ENCODE results near the gene C1orf167.

DNA sequence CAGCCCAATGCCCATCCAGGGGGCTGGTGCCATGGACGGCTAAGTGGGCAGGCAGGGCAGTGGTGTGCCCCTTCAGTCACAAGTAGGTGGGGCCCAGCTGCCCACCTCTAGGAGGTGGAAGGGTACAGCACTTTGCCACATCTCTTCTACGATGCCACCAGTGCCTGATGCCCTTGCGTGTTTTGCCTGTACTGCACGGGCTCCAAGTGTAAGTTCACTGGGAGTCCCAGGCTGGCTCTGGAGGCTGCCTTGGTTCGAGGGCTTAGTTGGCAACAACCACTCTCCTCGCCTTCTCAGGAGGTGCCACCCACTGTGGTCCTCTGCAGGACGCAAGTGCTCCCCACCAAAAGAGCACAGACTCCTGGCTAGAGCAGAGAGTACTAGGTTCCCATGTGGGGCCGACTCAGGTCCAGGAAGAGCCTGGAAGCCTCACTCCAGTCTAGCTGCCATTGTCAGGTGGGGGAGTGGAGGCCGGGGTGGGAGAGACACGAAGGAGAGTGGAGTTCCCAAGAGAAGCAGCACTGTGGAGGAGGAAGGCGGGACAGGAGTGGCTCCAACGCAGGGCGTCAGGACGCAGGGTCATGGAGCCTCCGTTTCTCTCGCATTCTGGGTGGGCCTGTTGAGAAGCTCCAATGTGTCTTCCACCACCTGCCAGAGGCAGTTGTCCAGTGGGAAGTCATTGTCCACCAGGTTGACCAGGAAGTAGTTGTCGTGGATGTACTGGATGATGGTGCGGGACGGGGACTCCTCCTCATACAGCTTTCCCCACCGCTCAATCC lies 28.3 kb downstream of the C1orf167 start:
- TF ChIP-seq, protein P1, sequence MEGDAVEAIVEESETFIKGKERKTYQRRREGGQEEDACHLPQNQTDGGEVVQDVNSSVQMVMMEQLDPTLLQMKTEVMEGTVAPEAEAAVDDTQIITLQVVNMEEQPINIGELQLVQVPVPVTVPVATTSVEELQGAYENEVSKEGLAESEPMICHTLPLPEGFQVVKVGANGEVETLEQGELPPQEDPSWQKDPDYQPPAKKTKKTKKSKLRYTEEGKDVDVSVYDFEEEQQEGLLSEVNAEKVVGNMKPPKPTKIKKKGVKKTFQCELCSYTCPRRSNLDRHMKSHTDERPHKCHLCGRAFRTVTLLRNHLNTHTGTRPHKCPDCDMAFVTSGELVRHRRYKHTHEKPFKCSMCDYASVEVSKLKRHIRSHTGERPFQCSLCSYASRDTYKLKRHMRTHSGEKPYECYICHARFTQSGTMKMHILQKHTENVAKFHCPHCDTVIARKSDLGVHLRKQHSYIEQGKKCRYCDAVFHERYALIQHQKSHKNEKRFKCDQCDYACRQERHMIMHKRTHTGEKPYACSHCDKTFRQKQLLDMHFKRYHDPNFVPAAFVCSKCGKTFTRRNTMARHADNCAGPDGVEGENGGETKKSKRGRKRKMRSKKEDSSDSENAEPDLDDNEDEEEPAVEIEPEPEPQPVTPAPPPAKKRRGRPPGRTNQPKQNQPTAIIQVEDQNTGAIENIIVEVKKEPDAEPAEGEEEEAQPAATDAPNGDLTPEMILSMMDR (IDR thresholded peaks at IDR 0.05; ENCODE audit: low read depth, low read length, missing input control), result no peak
- no peak for TF ChIP-seq GABPA (IDR thresholded peaks at IDR 0.05 in 1 of 2, conservative IDR thresholded peaks at IDR 0.05 in 1 of 2)
- TF ChIP-seq, protein P2, sequence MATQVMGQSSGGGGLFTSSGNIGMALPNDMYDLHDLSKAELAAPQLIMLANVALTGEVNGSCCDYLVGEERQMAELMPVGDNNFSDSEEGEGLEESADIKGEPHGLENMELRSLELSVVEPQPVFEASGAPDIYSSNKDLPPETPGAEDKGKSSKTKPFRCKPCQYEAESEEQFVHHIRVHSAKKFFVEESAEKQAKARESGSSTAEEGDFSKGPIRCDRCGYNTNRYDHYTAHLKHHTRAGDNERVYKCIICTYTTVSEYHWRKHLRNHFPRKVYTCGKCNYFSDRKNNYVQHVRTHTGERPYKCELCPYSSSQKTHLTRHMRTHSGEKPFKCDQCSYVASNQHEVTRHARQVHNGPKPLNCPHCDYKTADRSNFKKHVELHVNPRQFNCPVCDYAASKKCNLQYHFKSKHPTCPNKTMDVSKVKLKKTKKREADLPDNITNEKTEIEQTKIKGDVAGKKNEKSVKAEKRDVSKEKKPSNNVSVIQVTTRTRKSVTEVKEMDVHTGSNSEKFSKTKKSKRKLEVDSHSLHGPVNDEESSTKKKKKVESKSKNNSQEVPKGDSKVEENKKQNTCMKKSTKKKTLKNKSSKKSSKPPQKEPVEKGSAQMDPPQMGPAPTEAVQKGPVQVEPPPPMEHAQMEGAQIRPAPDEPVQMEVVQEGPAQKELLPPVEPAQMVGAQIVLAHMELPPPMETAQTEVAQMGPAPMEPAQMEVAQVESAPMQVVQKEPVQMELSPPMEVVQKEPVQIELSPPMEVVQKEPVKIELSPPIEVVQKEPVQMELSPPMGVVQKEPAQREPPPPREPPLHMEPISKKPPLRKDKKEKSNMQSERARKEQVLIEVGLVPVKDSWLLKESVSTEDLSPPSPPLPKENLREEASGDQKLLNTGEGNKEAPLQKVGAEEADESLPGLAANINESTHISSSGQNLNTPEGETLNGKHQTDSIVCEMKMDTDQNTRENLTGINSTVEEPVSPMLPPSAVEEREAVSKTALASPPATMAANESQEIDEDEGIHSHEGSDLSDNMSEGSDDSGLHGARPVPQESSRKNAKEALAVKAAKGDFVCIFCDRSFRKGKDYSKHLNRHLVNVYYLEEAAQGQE (IDR thresholded peaks at IDR 0.05), result no peak
- TF ChIP-seq SP1 (IDR thresholded peaks at IDR 0.05), result no peak
- no peak for TF ChIP-seq MAX (IDR thresholded peaks at IDR 0.05)
- TF ChIP-seq FOXA2 (IDR thresholded peaks at IDR 0.05), result no peak
- no peak for TF ChIP-seq FOXA1 (IDR thresholded peaks at IDR 0.05)
